ENCODE data around the gene CHST11.

CHST11 gene

DNA sequence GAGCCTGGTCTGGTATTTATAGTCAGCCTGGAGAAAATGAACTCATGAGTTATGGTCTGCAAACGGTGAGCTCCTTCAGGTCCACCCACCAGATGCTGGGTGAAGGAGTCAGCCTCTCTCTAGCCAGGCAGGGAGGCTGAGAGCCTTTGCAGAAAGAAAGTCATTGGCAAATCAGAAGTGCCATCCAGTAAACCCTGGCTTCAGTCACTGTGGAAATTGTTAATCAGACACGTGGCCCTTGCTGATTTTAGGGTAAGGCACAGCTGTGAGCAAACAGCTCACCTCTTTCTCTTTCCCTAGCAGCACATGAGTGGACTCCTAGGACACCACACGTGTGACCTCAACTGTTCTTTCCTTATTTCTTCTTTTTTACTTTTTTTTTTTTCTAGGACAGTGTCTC lies 44.9 kb downstream of the CHST11 start:
- no peak for DNase-seq (ENCODE audit: low read depth in 1 of 2, low spot score in 1 of 2)

DNA sequence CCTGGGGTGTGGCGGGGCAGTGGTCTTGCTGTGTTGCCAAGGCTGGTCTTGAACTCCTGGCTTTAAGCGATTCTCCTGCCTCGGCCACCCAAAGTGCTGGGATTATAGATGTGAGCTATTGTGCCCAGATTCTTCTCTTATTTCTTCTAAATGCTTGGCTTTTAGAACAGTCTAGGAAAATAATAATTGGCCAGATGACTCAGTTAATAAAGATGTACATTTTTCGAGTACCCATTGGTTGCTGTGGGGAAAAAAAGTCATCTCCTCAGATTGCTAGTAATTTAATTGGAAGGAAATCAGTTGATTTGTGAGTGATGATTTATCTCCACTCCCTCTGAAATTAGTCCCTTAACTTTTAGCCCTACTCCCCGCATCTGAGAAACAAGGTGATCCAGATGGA lies 45.5 kb downstream of the CHST11 start:
- no peak for DNase-seq (ENCODE audit: low read depth in 1 of 2, low spot score in 1 of 2)

DNA sequence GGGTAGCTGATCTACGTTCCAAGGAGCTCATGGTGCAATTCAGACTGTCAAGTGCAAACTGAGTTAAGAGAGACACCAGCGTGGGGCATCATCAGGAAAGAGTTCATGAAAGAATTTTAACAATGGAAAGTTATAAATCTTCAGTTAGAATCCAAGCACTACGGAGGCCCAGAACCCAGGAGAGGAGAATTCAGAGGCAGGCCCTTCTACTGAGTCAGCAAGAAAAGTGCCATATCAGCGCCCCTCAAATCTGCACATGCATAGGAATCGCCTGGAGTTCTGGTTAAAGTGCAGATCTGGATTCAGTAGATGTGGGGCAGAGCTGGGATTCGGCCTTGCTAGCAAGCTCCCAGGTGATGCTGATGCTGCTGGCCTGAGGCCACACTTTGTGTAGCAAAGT lies 45.9 kb downstream of the CHST11 start:
- no peak for DNase-seq (ENCODE audit: low read depth in 1 of 2, low spot score in 1 of 2)

DNA sequence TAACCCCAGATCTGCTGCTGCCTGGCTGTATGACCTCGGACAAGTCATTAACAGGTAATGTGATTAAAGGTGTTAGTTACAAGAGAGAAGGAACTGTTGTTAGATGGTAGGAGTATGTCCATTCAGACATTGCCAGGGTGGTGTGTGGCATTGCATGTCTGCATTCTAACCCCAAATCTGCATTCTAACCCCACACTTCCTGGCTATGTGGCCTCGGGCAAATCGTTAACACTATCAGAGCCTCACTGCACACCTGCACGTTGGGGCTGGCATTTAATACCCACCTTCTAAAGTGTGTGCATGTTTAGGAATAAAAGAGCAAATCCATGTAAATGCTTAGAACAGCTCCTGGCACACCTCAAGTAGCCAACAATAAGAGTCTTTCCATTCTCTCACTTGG lies 46.4 kb downstream of the CHST11 start:
- no peak for DNase-seq (ENCODE audit: low read depth in 1 of 2, low spot score in 1 of 2)

DNA sequence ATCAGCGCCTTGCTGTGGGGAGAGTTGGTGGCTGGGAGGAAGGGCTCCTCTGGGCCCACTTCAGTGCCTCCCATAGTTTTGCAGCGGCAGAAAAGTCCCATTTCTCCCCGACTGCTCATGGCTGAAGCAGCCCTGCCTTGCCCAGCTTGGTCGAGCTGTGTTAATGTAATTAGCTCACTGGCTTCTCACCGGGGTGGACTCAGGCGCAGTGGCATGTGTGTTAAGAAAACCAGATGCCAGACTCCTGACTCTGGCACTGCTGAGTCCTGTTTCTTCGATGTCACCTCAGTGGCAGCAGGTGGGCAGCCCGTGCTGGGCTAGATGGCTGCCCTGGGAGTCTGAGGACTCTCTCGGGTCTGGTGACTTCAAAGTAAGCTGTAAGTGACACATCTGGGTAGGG lies 47.4 kb downstream of the CHST11 start:
- DNase-seq (ENCODE audit: low read depth in 1 of 2, low spot score in 1 of 2), result no peak

DNA sequence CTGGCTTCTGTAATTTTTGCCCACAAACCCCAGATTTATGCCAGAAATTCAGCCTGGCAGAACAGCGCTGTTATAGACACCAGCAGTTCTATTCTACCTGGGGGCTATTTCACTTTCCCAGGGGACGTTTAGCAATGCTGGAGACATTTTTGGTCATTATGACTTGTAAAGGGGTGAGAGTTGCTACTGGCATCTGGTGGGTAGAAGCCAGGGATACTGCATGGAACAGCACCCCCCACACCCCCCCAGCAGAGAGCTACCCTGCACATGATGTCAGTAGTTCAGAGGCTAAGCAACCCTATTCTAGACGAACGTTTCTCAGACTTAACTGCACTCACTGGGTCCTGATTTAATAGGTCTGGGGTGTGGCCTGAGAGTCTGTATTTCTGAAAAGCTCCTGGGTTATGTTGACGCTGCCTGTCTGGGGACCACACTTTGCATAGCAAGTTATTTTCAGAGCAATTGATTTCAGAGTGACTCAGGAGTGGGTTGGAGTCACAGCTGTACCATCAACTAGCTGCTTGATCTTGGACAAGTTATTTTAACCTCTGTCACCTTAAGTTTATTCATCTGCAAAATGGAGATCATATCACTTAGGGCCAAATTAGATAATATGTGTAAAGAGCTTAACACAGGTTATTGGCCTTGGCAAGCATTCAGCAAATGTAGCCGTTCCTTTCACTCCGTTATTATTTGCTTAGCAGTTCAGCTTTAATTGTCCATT lies 48.5 kb downstream of the CHST11 start:
- DNase-seq (ENCODE audit: low read depth in 1 of 2, low spot score in 1 of 2), result no peak

DNA sequence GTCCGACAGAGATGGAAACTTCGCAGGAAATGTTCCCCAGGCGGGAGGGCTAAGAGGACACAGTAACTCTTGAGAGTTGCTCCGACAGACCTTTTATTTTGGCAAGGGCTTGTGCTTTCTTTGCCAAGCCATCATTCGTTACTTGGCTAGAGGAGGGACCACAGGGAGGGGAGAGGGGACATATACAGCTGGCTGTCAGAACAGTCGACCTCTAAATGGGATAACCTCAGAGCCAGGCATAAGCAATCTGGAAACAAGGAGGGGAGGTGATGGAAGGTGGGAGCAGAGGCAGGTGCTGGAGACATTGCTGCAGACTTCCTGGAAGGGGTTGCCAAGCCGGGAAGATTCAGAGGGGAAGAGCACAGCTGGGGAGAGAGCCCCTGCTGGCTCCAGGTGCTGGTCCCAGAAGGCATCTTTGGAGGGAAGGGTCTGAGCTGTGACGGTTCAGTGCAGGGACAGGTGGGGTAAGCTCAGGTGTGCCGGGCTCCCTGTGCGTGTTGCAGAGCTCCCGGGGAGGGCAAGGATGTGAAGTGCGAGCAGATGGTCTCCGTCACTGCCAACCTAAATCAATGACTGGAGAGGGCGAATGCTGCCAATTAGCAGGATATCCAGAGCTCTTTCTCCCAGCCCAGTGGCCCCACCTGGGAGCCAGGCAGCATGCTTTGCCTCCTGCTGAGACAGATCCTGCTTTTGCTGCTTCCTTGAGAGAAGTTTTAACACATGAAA lies 50.1 kb downstream of the CHST11 start:
- DNase-seq (ENCODE audit: low read depth in 1 of 2, low spot score in 1 of 2), result no peak

DNA sequence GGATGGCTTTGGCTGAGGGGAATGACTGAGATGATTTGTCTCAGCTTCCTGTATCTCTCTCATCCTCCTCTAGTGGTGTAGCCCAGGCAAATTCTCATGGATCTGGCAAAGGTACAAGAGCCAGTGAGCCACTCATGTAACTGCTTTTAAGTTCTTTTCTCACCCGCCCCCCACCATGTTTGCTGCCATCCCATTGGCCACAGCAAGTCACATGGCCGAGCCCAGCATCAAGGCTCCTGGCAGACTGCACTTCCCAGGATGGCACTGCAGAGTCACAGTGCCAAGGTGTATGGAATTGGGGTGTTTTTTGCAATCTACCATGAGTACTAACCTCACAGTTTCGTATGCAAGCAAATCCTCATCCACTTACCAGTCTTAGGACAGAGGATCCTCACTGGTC lies 50.9 kb downstream of the CHST11 start:
- no peak for DNase-seq (ENCODE audit: low read depth in 1 of 2, low spot score in 1 of 2)

DNA sequence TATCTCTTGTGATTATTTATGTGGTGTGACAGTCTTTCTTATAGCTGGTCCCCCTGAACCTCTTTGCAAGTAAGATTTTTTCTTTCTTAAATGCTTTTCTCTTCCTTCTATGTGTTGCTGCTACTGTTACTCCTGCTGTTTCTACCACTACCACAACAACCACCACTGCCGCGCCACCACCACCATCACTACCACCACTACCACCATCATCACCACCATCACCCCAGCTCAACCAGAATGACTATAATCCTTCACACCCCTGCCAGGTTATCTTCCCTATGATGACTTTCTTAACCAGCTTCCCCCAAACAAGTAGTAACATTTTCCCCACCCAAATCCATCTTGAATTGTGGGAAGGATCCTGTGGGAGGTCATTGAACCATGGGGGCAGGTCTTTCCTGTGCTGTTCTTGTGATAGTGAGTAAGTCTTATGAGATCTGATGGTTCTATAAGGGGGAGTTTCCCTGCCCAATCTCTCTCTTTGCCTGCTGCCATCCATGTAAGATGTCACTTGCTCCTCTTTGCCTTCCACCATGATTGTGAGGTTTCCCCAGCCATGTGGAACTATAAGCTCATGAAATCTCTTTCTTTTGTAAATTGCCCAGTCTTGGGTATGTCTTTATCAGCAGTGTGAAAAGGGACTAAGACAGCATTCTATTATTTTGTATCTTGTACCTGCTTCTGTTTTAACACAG lies 52.2 kb downstream of the CHST11 start:
- no peak for DNase-seq (ENCODE audit: low read depth in 1 of 2, low spot score in 1 of 2)

DNA sequence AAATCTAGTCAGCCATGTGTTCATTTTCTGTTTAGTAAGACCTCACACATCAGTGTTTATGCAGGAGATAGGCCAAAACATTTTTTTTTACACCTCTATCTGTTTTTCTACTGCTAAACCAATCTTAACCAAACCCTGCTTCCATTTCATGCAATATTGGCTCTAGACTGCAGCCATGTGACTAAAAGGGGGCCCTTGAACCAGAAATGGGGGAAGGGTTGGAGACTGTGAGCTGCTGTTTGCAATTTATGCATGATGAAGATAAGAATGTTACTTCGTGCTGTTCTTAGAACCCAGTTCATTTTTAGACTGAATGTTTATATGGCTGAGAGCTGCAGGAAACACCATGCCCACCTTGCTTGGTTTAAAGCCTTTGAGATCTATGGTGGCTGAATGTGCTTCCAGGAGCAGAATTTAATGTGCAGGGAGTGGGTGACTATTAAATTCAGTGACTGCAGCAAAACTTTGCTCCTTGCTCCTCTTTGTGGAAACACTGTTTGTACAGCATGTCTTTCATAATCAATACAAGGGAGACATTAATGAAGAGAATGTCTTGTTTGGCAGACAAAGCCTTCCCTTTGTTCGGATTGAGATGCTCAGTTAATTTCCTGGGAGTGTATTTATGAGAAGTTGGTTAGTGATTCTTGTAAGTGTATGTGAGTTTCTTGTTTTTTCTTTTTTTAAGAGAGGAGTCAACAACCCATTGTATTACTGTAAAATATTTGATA lies 53.6 kb downstream of the CHST11 start:
- DNase-seq (ENCODE audit: low read depth in 1 of 2, low spot score in 1 of 2), result no peak

DNA sequence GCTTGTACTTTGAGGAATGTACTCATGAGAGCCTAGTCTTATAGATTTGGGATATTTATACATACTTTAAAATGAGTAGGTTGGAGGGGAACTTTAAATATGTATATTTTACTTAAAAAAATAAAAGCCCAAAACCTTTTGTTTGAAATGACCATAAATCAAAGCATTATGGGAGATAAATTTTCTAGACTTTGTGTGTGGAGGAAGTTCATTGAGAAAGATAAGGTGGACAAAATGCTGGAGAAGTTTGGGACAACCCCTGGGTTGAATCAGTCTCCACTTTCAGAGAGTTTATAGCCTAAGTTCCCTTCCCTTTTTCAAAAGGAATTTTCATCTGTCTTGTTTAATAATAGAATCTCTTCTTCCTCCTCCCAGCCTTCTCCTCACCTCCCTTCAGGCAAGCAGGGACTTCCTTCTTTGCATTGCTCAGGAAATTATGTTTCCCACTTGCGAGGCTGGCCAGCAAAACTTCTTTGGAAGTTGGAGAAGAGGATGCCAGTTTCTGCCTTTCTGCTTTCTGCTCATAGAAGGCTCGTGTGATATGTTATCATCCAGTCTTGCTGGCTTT lies 54.2 kb downstream of the CHST11 start:
- no peak for DNase-seq (ENCODE audit: low read depth in 1 of 2, low spot score in 1 of 2)

DNA sequence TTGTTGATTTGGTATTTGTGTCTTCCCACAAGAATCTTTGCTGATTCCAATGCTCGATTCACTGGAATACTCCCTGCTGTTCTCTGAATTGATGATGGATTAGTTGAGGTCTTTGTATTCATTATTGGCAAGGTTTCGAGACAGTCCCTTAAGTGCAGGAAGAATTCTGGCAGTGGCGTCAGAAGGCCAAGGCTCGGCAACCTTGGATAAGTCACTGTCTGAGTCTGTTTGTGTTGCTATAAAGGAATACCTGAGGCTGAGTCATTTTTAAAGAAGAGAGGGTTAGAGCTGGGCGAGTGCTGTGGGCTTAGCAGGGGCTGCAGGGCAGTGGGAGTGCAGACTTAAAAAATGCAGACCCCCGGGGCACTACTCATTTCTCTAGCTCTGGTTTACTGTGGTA lies 56.9 kb downstream of the CHST11 start:
- no peak for DNase-seq (ENCODE audit: low read depth in 1 of 2, low spot score in 1 of 2)

DNA sequence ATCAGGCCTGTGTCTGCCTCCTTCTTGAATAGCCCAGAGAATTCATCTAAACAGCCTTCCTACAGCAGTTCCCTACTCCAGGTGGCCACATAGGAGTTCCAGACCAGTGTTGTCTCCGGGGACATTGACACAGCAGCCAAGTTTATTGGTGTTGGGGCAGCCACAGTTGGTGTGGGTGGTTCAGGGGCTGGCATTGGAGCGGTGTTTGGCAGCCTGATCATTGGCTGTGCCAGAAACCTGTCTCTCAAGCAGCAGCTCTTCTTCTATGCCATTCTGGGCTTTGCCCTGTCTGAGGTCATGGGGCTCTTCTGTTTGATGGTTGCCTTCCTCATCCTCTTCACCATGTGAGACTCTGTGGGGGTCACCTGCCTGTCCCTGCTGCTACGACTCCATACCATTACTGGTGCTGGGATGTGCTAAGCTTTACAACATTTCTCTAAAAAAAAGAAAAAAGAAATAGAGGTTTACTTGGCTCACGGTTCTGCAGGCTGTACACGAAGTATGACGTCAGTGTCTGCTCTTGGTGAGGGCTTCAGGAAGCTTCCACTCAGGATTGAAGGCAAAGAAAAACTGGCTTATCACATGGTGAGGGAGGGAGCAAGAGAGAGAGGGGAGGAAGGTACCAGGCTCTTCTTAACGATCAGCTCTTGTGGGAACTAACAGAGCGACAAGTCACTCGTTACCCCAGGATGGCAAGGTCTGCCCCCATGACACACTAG lies 57.5 kb downstream of the CHST11 start:
- no peak for DNase-seq (ENCODE audit: low read depth in 1 of 2, low spot score in 1 of 2)

DNA sequence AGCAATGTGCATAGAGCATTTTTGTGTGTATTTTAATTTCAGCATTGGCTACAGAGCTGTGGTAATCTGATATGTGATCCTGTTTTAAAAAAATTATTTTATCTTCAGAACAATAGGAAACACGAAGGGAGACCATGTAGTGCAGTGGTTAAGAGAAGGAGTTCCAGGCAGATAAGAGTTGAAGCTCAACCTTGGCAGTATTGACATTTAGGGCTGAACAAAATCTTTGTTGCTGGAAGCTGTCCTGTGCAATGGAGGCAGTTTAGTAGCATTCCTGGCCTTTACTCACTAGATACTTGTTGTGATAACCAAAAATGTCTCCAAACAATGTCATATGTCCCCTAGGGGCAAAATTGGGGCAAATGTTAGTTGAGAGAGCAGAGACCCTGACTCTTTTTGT lies 59.2 kb downstream of the CHST11 start:
- DNase-seq (ENCODE audit: low read depth in 1 of 2, low spot score in 1 of 2), result no peak

DNA sequence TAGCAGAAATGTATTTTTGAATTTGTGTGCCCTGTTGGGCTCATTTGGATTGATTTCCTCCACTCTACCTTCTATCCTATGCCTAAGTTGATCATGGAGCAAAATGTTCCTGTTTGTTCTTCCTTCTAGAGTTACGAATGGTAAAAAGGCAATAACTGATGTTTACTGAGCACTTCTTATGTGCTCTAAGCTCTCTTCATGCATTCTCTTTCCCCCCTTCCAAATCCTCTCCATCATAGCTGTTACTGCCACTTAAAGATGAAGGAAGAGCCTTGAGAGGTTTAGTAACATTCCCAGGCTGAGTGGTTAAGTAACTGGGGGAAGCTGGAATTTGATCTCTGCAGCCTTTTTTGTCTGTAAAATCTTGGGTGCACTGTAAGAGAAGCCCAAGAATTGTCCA lies 60.1 kb downstream of the CHST11 start:
- no peak for DNase-seq (ENCODE audit: low read depth in 1 of 2, low spot score in 1 of 2)

DNA sequence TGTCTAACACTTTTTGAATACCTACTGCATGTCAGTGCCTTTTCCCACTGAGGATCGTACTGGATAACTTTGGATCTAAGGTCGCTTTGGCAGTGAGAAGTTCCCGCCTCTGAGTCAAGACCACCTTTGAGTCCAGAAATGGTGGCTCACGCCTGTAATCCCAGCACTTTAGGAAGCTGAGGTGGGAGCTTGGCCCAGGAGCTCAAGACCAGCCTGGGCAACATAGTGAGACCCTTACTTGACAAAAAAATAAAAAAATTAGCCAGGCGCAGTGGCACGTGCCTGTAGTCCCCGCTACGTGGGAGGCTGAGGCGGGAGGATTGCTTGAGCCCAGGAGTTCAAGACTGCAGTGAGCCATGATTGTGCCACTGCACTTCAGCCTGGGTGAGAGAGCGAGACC lies 61.1 kb downstream of the CHST11 start:
- DNase-seq (ENCODE audit: low read depth in 1 of 2, low spot score in 1 of 2), result no peak

DNA sequence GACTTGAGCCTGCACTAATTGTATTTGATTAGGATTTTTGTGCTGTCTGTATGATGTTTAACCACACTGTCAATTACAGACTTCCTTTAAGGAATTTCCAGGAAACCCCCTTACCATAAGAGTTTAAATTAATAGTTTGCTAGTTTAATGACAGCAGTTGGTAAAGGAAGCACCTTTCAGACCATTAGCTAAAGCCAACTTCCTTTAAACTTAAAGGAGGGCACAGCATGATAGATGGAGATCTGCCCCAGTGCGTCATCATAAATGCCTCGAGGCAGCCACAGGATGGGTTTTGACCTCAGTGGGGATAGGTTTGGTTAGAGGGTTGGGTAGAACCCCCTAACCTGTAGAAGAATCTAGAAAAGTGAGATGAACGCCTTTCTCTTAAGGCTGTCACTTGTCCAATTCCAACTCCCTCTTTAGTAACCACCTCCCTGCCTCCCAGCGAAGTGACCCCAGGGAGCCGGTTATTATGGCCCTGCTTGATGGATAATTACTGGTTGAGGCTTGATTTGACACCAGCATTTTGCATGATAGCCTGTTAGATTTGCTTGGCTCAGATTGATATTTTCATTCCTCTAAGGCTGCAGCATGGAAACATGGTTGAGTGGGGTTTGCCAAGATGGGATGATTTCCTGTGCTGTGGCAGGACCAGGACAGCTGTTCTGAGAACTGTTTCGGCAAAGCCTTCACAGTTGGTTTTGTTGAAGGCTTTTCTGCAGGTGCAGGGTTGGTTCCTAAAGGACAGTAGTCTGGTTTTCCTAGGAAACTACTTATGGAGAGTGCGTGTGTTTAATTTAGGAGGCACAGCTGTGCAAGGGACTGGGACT lies 62.7 kb downstream of the CHST11 start:
- no peak for DNase-seq (ENCODE audit: low read depth in 1 of 2, low spot score in 1 of 2)

DNA sequence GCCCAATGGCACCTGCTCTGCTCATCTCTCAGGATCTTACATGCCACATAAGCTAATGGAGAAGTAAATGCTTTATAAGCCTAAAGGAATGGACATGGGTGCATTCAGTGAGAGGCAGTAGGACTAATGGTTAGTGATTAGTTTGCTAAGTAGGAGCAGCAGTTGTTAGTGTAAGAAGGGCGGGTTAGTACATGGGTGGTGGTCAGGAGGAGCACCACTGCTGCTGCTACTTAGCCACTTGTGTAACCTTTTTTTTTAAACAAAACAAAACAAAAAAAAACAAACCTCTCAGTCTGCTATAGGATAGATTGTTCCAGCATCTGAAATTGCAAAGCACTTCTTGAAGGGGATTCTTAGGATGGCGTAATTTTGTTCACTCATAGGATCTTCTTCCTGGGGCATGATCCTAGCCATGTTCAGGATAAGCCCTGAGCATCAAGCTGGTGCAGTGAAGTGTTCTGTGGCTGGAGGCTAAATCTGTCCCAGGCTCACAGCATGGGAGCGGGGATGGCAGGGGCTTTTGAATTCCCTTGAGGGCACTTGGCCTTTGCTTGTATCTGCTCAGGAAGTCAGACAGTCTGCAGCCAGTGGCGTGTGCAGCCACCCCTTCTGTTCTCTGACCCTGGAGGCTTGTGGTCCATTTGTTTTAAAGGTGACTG lies 63.6 kb downstream of the CHST11 start:
- no peak for DNase-seq (ENCODE audit: low read depth in 1 of 2, low spot score in 1 of 2)

DNA sequence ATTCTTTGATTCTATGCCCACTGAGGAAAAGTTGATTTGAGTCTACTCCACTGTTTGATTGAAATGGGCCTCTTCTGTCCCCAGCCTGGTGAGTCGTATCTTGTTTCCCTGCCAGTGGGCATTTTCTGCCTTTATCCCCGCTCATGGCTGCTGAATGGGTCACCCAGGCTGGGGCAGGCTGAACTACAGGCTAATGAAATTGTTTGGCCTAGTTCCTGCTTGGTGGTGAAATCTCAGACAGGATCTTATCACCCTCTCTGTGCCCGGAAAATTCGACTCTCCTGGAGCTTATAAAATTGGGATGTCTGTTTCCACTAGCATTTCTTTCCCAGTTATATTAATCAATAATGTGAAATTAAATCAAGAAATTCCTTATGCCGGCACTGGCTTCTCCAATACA lies 65.0 kb downstream of the CHST11 start:
- no peak for DNase-seq (ENCODE audit: low read depth in 1 of 2, low spot score in 1 of 2)
